ENCODE results near the gene SLC14A1.

SLC14A1 gene

GRCh38 chr18:45715212-45715780 lies 8.7 kb upstream of the SLC14A1 start:
- CTCF ChIA-PET: interaction anchor here (0.9 kb wide), 1 partner anchor 15 kb away, joined by 3 read pairs; no protein-coding TSS in a partner anchor
- no peak for DNase-seq (ENCODE audit: extremely low spot score)
- no peak for TF ChIP-seq CTCF (IDR thresholded peaks at IDR 0.05; ENCODE audit: control extremely low read depth, extremely low read depth, low read depth, missing control alignments)
- POLR2A ChIA-PET: no interaction called here

GRCh38 chr18:45719106-45719505 lies 4.9 kb upstream of the SLC14A1 start:
- ChIA-PET POLR2A (no interaction called here), CTCF (interaction anchor here (1.7 to 8.4 kb wide), 3 partner anchors 13 to 159 kb away, joined by 4 to 106 read pairs (median 47); no protein-coding TSS in a partner anchor)
- TF ChIP-seq CTCF (IDR thresholded peaks at IDR 0.05; ENCODE audit: control extremely low read depth, extremely low read depth, low read depth, missing control alignments): no peak

GRCh38 chr18:45722899-45723298 lies 1.1 kb upstream of the SLC14A1 start:
- DNase-seq (ENCODE audit: extremely low spot score): peak; percentile 80
- peak; percentile 82 for TF ChIP-seq CTCF (IDR thresholded peaks at IDR 0.05; ENCODE audit: control extremely low read depth, extremely low read depth, low read depth, missing control alignments)
- ChIA-PET POLR2A (no interaction called here), CTCF (interaction anchor here (0.7 to 8.4 kb wide), 41 partner anchors 9 to 759 kb away, joined by 3 to 106 read pairs (median 4); partner anchors contain the start of gene PSTPIP2)

More at GRCh38 chr18:45719106-45719505, 4.9 kb upstream of the SLC14A1 start:
- no peak for DNase-seq (ENCODE audit: extremely low spot score)

- TF ChIP-seq CTCF (IDR thresholded peaks at IDR 0.05; ENCODE audit: control extremely low read depth, extremely low read depth, low read depth, missing control alignments): no peak
- CTCF ChIA-PET: interaction anchor here (1.1 to 8.4 kb wide), 11 partner anchors 10 to 348 kb away, joined by 3 to 106 read pairs (median 3); partner anchors contain the start of gene PSTPIP2
- POLR2A ChIA-PET: no interaction called here
- DNase-seq (ENCODE audit: extremely low spot score): no peak
Measured at GRCh38 chr18:45724601-45725000, 620 bp downstream of the SLC14A1 start.

- no peak for DNase-seq (ENCODE audit: extremely low spot score)
- POLR2A ChIA-PET: no interaction called here
- CTCF ChIA-PET: interaction anchor here (1.1 to 8.4 kb wide), 10 partner anchors 13 to 347 kb away, joined by 3 to 106 read pairs (median 3); partner anchors contain the start of gene PSTPIP2
- TF ChIP-seq CTCF (IDR thresholded peaks at IDR 0.05; ENCODE audit: control extremely low read depth, extremely low read depth, low read depth, missing control alignments): no peak
Measured at GRCh38 chr18:45725336-45725735, 1.4 kb downstream of the SLC14A1 start.

GRCh38 chr18:45726603-45727002 lies 2.6 kb downstream of the SLC14A1 start:
- no peak for TF ChIP-seq CTCF (IDR thresholded peaks at IDR 0.05; ENCODE audit: control extremely low read depth, extremely low read depth, low read depth, missing control alignments)
- DNase-seq (ENCODE audit: extremely low spot score): no peak
- ChIA-PET CTCF (interaction anchor here (1.0 to 8.4 kb wide), 4 partner anchors 8 to 152 kb away, joined by 3 to 106 read pairs (median 4); no protein-coding TSS in a partner anchor), POLR2A (no interaction called here)
